ENCODE results near the gene MAP2K5. TPM values are rescaled to one million over a fixed set of nuclear protein-coding genes. Genes with fewer than 3 reads are reported as not detected.

The MAP2K5 gene
- total RNA-seq, 1 donor from 2014 or later = 25.0 TPM

DNA sequence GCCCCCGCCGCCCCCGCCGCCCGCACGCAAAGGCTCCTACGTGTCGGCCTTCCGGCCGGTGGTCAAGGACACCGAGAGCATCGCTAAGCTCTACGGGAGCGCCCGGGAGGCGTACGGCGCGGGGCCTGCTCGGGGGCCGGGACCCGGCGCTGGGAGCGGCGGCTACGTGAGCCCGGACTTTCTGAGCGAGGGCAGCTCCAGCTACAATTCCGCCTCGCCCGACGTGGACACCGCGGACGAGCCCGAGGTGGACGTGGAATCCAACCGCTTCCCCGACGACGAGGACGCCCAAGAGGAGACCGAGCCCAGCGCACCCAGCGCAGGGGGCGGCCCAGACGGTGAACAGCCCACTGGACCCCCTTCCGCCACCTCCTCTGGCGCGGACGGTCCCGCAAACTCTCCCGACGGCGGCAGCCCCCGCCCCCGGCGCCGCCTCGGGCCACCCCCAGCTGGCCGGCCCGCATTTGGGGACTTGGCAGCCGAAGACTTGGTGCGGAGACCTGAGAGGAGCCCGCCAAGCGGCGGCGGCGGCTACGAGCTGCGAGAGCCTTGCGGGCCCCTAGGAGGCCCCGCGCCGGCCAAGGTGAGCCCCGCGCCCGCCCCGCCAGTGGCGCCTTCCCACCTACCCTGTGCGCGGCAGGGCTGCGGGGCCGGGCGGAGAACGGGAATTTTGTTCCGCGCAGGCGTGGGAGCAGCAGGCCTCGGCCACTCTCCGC, 285.2 kb downstream of the MAP2K5 start:
- H3K9me3 ChIP-seq (replicated peaks) = no peaks in the 10 kb centered on the region
- TF ChIP-seq, protein P1, sequence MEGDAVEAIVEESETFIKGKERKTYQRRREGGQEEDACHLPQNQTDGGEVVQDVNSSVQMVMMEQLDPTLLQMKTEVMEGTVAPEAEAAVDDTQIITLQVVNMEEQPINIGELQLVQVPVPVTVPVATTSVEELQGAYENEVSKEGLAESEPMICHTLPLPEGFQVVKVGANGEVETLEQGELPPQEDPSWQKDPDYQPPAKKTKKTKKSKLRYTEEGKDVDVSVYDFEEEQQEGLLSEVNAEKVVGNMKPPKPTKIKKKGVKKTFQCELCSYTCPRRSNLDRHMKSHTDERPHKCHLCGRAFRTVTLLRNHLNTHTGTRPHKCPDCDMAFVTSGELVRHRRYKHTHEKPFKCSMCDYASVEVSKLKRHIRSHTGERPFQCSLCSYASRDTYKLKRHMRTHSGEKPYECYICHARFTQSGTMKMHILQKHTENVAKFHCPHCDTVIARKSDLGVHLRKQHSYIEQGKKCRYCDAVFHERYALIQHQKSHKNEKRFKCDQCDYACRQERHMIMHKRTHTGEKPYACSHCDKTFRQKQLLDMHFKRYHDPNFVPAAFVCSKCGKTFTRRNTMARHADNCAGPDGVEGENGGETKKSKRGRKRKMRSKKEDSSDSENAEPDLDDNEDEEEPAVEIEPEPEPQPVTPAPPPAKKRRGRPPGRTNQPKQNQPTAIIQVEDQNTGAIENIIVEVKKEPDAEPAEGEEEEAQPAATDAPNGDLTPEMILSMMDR (IDR thresholded peaks at IDR 0.05; ENCODE audit: borderline replicate concordance) = no peak
- H3K36me3 ChIP-seq = no peaks in the 10 kb centered on the region
- DNase-seq = no peak
- H3K27ac ChIP-seq (replicated peaks) = no peak overlapping the region
- intact Hi-C loops (cut with micrococcal nuclease) = no loop called here
- peak overlapping the region; percentile 52 for H3K4me3 ChIP-seq
- H3K27me3 ChIP-seq (ENCODE audit: low read depth) = peaks cover 100% of the 10 kb centered on the region
- peaks cover 74% of the 10 kb centered on the region for H3K4me1 ChIP-seq

DNA sequence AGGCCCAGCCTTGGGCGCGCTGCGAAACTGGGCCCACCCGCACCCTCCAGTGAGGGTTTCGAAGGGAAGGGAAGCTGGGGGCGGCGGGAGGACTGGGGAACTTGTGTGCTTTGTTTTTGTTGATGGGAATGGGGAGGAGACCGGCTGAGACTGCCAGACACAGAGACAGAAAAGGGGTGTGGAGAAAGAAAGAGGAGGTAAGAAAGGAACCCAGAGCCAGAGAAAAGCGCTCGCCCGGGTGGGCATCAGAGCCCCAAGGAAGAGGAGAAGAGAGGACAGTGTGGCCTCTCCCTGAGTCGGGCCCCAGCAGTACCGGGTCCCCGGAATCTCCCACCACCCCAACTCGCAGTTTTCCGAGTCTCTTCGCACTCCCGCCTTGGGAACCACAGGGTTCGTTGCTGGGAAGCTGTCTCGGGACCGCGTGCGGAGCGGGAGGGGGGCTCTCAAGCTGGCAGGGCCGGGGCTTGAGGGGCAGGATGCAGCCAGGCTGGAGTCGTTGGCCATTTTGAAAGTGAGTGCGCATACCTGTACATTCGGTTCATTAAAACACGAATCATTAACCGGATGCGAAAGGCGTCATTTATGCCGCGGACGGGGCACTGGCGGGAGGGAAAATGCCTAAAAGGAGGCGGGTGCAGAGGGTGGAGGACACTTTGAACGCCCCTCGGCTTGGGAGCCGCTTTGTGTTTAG, 285.9 kb downstream of the MAP2K5 start:
- Histone ChIP-seq H3K9me3 (replicated peaks) (no peaks in the 10 kb centered on the region), H3K27me3 (ENCODE audit: low read depth) (peaks cover 100% of the 10 kb centered on the region), H3K4me1 (peaks cover 74% of the 10 kb centered on the region), H3K27ac (replicated peaks) (no peak overlapping the region), H3K4me3 (peak overlapping the region; percentile 52), H3K36me3 (no peaks in the 10 kb centered on the region)
- TF ChIP-seq, protein P1 (IDR thresholded peaks at IDR 0.05; ENCODE audit: borderline replicate concordance) = no peak
- DNase-seq = no peak
- intact Hi-C loops (cut with micrococcal nuclease) = no loop called here

DNA sequence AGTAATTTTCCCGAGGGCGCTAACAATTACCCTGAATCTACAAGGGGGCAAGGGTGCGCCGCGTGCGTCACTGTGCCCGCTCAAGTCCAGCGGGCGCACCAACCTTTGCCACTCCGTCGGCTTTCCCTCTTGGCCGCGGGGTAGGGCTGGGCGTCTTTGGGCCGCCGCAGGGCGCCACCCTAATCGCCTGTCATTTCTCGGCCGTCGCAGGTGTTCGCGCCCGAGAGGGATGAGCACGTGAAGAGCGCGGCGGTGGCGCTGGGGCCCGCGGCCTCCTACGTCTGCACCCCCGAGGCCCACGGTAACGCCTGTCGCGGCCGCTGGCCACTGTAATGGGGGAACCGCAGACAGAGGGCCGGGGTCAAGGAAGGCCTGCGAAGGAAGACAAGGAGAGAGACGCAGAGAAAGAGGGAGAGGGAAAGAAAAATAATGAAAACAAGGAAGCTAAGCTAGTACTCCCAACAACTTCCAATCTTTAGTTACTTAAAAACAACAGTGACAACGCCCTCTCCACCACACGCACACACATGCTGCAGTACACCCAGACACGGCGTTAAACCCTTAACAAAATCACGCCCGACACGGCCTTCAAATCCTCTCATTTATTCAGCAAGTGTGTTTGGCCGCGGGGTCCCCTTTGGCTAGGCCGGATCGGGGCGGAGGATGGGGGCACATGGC, 286.6 kb downstream of the MAP2K5 start:
- H3K4me1 ChIP-seq = peaks cover 78% of the 10 kb centered on the region
- H3K4me3 ChIP-seq = peak overlapping the region; percentile 52

DNA sequence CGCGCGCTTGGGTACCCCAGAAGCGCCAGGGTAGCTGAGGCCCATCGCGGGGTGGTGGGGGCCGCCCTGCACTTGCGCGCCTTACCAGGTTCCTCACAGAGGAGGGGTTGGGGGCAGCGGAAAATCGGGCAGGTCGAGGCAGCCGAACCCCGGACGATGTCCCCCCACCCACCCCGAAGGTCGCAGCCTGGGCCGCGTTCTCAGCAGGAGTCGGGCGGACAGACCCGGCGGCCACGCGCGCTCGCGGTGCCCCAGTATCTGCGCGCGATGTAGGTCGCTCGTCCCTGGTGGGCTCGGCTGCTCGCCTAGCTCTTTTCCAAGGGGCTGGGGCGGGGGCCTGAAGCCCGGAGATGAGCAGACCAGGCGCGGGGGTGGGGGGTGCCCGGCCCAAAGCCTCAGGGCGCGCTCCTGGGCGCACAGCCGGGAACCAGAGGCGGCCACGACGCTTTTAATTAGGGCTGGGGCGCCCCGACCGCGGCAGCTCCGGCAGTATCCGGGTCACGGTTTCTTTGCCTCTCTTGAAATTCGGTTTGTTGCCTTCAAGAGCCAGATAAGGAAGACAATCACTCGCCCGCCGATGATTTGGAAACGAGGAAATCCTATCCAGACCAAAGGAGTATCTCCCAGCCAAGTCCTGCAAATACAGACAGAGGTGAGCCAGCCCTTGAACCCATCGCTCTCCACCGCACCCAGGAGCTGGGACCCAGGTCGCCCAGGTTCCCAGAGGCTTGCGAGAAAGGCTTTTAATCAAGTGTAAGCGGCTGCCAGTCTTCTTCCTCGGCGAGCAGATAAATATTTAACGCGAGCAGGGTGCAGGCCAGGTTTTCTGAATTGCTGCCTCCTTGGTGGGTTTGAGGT, 287.4 kb downstream of the MAP2K5 start:
- Histone ChIP-seq H3K4me3 (peak overlapping the region; percentile 52), H3K27ac (replicated peaks) (no peak overlapping the region), H3K9me3 (replicated peaks) (no peaks in the 10 kb centered on the region), H3K27me3 (ENCODE audit: low read depth) (peaks cover 100% of the 10 kb centered on the region), H3K36me3 (no peaks in the 10 kb centered on the region), H3K4me1 (peaks cover 83% of the 10 kb centered on the region)
- TF ChIP-seq, protein P1 (IDR thresholded peaks at IDR 0.05; ENCODE audit: borderline replicate concordance) = no peak
- DNase-seq = no peak
- intact Hi-C loops (cut with micrococcal nuclease) = no loop called here

More for the DNA sequence above, 286.6 kb downstream of the MAP2K5 start:
- H3K27me3 ChIP-seq (ENCODE audit: low read depth) = peaks cover 100% of the 10 kb centered on the region
- DNase-seq = no peak
- intact Hi-C loops (cut with micrococcal nuclease) = no loop called here
- H3K27ac ChIP-seq (replicated peaks) = no peak overlapping the region
- TF ChIP-seq, protein P1 (IDR thresholded peaks at IDR 0.05; ENCODE audit: borderline replicate concordance) = no peak
- H3K9me3 ChIP-seq (replicated peaks) = no peaks in the 10 kb centered on the region
- no peaks in the 10 kb centered on the region for H3K36me3 ChIP-seq

- Histone ChIP-seq H3K9me3 (replicated peaks) (no peaks in the 10 kb centered on the region), H3K4me3 (no peak overlapping the region), H3K4me1 (peaks cover 82% of the 10 kb centered on the region), H3K27ac (replicated peaks) (no peak overlapping the region), H3K36me3 (no peaks in the 10 kb centered on the region), H3K27me3 (ENCODE audit: low read depth) (peaks cover 99% of the 10 kb centered on the region)
- DNase-seq = no peak
- intact Hi-C loops (cut with micrococcal nuclease) = no loop called here
- TF ChIP-seq, protein P1 (IDR thresholded peaks at IDR 0.05; ENCODE audit: borderline replicate concordance) = no peak
Observed at GRCh38 chr15:67831363-67831762, 288.9 kb downstream of the MAP2K5 start.

Data from left ventricle myocardium inferior (tissue), 1 donor.